ENCODE data around the gene SELENOW. TPM values are rescaled to one million over a fixed set of nuclear protein-coding genes. Genes with fewer than 3 reads are reported as not detected.

Gene SELENOW
- total and polyA plus RNA-seq, 2 of the 8 experiments (the other 6 are each of a cell fraction or from before 2014, with no cell fraction given) = 371 to 588 TPM

DNA sequence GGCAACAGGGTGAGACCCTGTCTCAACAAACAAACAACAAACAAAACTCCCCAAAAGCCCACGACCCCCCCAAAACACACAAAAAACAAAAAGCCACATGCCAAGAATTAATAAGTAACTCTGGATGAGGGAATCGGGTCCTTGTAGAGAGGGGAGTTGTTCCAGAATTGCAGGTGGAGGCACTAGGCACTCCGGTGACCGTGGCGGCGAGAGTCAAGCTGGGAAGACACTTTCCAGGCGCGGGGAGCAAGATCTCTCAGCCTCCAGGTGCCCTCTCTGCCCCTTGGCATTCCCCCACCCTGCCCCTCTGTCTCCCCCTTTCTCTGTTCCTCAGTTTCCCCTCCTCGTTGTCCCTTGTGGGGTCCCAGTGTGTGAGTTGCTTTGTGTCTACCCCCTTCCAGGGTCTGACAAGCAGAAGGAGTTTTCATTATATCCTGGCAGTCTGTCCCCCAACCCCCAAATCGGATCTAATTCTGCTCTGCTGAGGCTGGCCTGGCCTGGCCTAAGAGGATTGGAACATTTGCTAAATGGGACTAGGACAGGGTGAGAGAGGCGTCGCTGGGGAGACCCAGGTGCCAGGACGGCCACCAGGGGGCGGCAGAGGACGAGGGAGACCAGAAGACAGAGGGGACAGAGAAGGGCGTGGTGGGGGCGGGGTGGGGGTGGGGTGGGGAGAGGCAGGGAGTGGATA, 34.9 kb downstream of the SELENOW start:
- H2AK5ac ChIP-seq (ENCODE audit: low read depth, low read length) = no peak overlapping the region
- FAIRE-seq (no peak), DNase-seq (ENCODE audit: low read depth in 1 of 2, low spot score in 2 of 2) (peak; percentile 78 to 99)
- no peak overlapping the region for H2AFZ ChIP-seq (ENCODE audit: low read length)
- H4K91ac ChIP-seq (replicated peaks; ENCODE audit: insufficient read length, low read length) = no peak overlapping the region
- no peaks in the 10 kb centered on the region for H3K9me3 ChIP-seq (ENCODE audit: insufficient read depth in 2 of 2, low read depth in 1 of 2, low read length in 1 of 2)
- 42% methylated on average over 13 of the region's 17 CpGs; no CpG with 5 or more reads in 1 of the 2 experiments for WGBS, 2 experiments (ENCODE audit: extremely low coverage in 1 of 2, insufficient coverage in 1 of 2, insufficient read length in 1 of 2, insufficient replicate concordance in 2 of 2, low coverage in 1 of 2, low lambda C conversion rate in 2 of 2, missing lambda C conversion rate in 1 of 2)
- no peak overlapping the region for H2BK15ac ChIP-seq (ENCODE audit: low read length)
- H3K4ac ChIP-seq (replicated peaks; ENCODE audit: insufficient read length, low read depth, low read length) = no peak overlapping the region
- no peak overlapping the region for H2BK120ac ChIP-seq (replicated peaks; ENCODE audit: low read depth, low read length)
- no peak overlapping the region for H2BK5ac ChIP-seq (ENCODE audit: low read depth, low read length)
- no peak overlapping the region for H4K5ac ChIP-seq (ENCODE audit: insufficient read length, low read depth, low read length)
- peaks cover 4% of the 10 kb centered on the region; the same call in 1 of the 2 replicates for H3K23me2 ChIP-seq (ENCODE audit: low read depth, low read length)
- H3K4me1 ChIP-seq (replicated peaks in 1 of 4; ENCODE audit: control insufficient read depth in 3 of 4, insufficient read depth in 4 of 4, low read length in 3 of 4) = no peaks in the 10 kb centered on the region; a peak in 2 of 7 replicates
- no peak overlapping the region for H3K56ac ChIP-seq (replicated peaks; ENCODE audit: insufficient read length, low read depth, low read length)
- no peak overlapping the region for H3K4me3 ChIP-seq (ENCODE audit: extremely low read depth in 1 of 4, insufficient read depth in 2 of 4, low read depth in 3 of 4, low read length in 4 of 4)
- no peaks in the 10 kb centered on the region for H3K79me1 ChIP-seq (ENCODE audit: low read depth, low read length)
- no peak overlapping the region for H2BK20ac ChIP-seq (ENCODE audit: low read length)
- H3K14ac ChIP-seq (ENCODE audit: insufficient read length) = no peak overlapping the region
- H3K27me3 ChIP-seq (replicated peaks in 1 of 4; ENCODE audit: control insufficient read depth in 3 of 4, extremely low read depth in 1 of 4, insufficient read depth in 3 of 4, low read length in 3 of 4) = no peaks in the 10 kb centered on the region
- no peak overlapping the region for H3K18ac ChIP-seq (ENCODE audit: extremely low read depth, low read length)
- no peak overlapping the region for H3K27ac ChIP-seq (ENCODE audit: low read depth, low read length)
- ChIA-PET POLR2A (ENCODE audit: partially characterized antibody) (interaction anchor here (1.5 to 1.6 kb wide), 2 partner anchors 36 to 61 kb away, joined by 4 read pairs; no protein-coding TSS in a partner anchor), CTCF (ENCODE audit: partially characterized antibody) (interaction anchor here (0.7 to 4.0 kb wide), 17 partner anchors 10 to 750 kb away, joined by 3 to 31 read pairs (median 5); no protein-coding TSS in a partner anchor)
- no peaks in the 10 kb centered on the region for H3K36me3 ChIP-seq (ENCODE audit: control insufficient read depth in 2 of 4, insufficient read depth in 4 of 4, low read length in 3 of 4)
- H3K79me2 ChIP-seq (ENCODE audit: control insufficient read depth in 1 of 2, insufficient read depth in 2 of 2, low read length in 2 of 2) = no peaks in the 10 kb centered on the region
- TF ChIP-seq, protein P1, sequence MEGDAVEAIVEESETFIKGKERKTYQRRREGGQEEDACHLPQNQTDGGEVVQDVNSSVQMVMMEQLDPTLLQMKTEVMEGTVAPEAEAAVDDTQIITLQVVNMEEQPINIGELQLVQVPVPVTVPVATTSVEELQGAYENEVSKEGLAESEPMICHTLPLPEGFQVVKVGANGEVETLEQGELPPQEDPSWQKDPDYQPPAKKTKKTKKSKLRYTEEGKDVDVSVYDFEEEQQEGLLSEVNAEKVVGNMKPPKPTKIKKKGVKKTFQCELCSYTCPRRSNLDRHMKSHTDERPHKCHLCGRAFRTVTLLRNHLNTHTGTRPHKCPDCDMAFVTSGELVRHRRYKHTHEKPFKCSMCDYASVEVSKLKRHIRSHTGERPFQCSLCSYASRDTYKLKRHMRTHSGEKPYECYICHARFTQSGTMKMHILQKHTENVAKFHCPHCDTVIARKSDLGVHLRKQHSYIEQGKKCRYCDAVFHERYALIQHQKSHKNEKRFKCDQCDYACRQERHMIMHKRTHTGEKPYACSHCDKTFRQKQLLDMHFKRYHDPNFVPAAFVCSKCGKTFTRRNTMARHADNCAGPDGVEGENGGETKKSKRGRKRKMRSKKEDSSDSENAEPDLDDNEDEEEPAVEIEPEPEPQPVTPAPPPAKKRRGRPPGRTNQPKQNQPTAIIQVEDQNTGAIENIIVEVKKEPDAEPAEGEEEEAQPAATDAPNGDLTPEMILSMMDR (IDR thresholded peaks at IDR 0.05; ENCODE audit: control extremely low read depth in 1 of 3, insufficient read depth in 1 of 3, low read depth in 1 of 3, low read length in 3 of 3) = peak; percentile 70 to 91 (median 85)
- TF ChIP-seq POLR2AphosphoS5 (IDR thresholded peaks at IDR 0.05; ENCODE audit: low read depth, low read length) (no peak), CBX5 (IDR thresholded peaks at IDR 0.05; ENCODE audit: low read depth, low read length) (no peak), RAD21 (IDR thresholded peaks at IDR 0.05 in 1 of 2, conservative IDR thresholded peaks at IDR 0.05 in 1 of 2; ENCODE audit: low read depth in 2 of 2, low read length in 2 of 2) (peak; percentile 68 to 78)
- H2BK12ac ChIP-seq (ENCODE audit: low read depth, low read length) = 0 out of 2 replicates have a peak overlapping the region, but pooled peaks have one; percentile 9
- peak overlapping the region; percentile 68 for H4K8ac ChIP-seq (ENCODE audit: extremely low read depth, insufficient read depth, low read length)
- no peak overlapping the region for H3K4me2 ChIP-seq (ENCODE audit: insufficient read depth in 1 of 2, low read depth in 2 of 2, low read length in 2 of 2)
- H3K23ac ChIP-seq (ENCODE audit: insufficient read length) = no peak overlapping the region
- no peak overlapping the region for H3K9ac ChIP-seq (replicated peaks in 1 of 4; ENCODE audit: extremely low read depth in 1 of 4, low read depth in 3 of 4, low read length in 3 of 4)
- no peaks in the 10 kb centered on the region for H4K20me1 ChIP-seq (replicated peaks in 1 of 2; ENCODE audit: control insufficient read depth in 1 of 2, insufficient read depth in 2 of 2, low read length in 2 of 2)

Measured in H1 (cell line).